ENCODE measurements around the gene SLC44A3. TPM values are rescaled to one million over a fixed set of nuclear protein-coding genes. Genes with fewer than 3 reads are reported as not detected.

SLC44A3 gene
- total and polyA plus RNA-seq, 2 of the 13 experiments (the other 11 are each of a cell fraction or from before 2014, with no cell fraction given), result 6.8 to 14.1 TPM

DNA sequence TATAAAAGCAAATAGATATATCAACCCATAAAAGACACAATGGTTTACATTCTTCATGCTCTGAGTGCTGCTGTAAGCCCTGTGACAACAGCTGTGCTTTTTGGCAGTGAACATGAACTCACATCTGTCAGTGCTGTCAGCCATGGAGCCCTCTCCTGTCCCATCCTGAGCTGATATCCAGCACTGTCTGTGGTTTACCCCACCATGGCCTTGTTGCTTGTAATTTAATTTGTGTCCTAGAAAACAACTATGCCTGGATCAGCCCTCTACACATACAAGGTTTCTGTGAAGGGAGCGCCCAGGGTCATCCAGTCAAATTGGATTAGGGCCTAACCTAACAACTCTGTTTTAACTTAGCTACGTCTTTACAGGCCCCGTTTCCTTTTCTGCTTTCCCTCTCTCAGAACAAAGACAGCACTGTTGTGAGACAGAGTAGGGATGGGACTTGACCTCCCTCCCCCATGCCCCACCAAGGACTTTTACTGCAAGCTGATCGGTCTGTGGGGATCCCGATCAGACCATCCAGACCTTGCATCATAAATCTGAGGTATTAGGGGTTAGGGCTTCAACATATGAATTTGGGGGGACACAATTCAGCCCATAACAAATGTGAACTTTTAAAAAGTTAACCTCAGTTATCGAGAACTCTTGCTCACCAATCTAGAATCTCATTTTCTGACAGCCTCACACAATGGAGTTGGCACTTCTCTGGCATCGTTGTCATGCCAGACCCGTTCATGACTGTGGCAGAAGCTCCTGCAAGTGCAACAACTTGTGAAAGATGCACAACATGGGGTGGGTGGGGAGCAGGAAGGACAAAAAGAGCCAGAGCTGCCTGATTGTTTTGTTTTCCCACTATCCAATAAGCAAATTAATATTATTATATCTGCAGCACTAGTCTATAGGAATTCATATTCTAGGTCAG is 16.4 kb upstream of the SLC44A3 start (continued):
- TF ChIP-seq CREM (IDR thresholded peaks at IDR 0.05) (peak; percentile 49; the same call in 1 of the 2 replicates), CREM (CRISPR knock-in tag; IDR thresholded peaks at IDR 0.05) (no peak), ZNF34 (CRISPR knock-in tag; IDR thresholded peaks at IDR 0.05; ENCODE audit: borderline replicate concordance) (no peak), ZNF891 (CRISPR knock-in tag; IDR thresholded peaks at IDR 0.05) (no peak), ZNF652 (CRISPR knock-in tag; IDR thresholded peaks at IDR 0.05; ENCODE audit: borderline replicate concordance, low read depth) (no peak), ZNF142 (CRISPR knock-in tag; IDR thresholded peaks at IDR 0.05) (no peak), ZNF780A (CRISPR knock-in tag; IDR thresholded peaks at IDR 0.05) (no peak), GLI4 (CRISPR knock-in tag; IDR thresholded peaks at IDR 0.05; ENCODE audit: borderline replicate concordance) (no peak), ZNF841 (CRISPR knock-in tag; IDR thresholded peaks at IDR 0.05; ENCODE audit: borderline replicate concordance) (no peak), GLMP (CRISPR knock-in tag; IDR thresholded peaks at IDR 0.05; ENCODE audit: borderline replicate concordance) (no peak), ZNF282 (IDR thresholded peaks at IDR 0.05; ENCODE audit: partially characterized antibody) (no peak)

Data from HepG2 (cell line).